ENCODE data around the gene CTCF. TPM values are rescaled to one million over a fixed set of nuclear protein-coding genes. Genes with fewer than 3 reads are reported as not detected.

The CTCF gene
- total and polyA plus RNA-seq, 2 experiments from 2014 or later, result 64.5 to 72.3 TPM

GRCh38 chr16:67664871-67665270 is 102.5 kb downstream of the CTCF start:
- Mint-ChIP-seq H3K36me3 (ENCODE audit: low read depth) (peaks cover 3% of the 10 kb centered on the region), H3K9me3 (no peaks in the 10 kb centered on the region; the same call in 2 of the 3 replicates), H3K27me3 (ENCODE audit: insufficient read depth, low read depth, poor library complexity) (peaks cover 25% of the 10 kb centered on the region), H3K27ac (no peak overlapping the region), H3K4me3 (peak overlapping the region; percentile 74; the same call in 1 of the 3 replicates), H3K4me1 (peaks cover 17% of the 10 kb centered on the region)
- Histone ChIP-seq H3K9me2 (ENCODE audit: insufficient read depth) (no peaks in the 10 kb centered on the region), H3K36me3 (ENCODE audit: insufficient read depth) (no peaks in the 10 kb centered on the region), H4K20me1 (replicated peaks; ENCODE audit: insufficient read depth) (0 out of 2 replicates have a peak, but pooled peaks cover 5% of the 10 kb centered on the region), H3F3A (replicated peaks; ENCODE audit: low read depth) (peaks cover 32% of the 10 kb centered on the region), H3K27me3 (ENCODE audit: insufficient read depth) (peaks cover 10% of the 10 kb centered on the region), H3K27ac (ENCODE audit: low read depth) (no peak overlapping the region), H3K4me1 (ENCODE audit: insufficient read depth) (peaks cover 14% of the 10 kb centered on the region; the same call in 1 of the 2 replicates), H2AFZ (no peak overlapping the region), H3K79me2 (replicated peaks; ENCODE audit: insufficient read depth) (no peaks in the 10 kb centered on the region), H3K4me2 (no peak overlapping the region), H3K4me3 (no peak overlapping the region)
- no peak for TF ChIP-seq EZH2 (IDR thresholded peaks at IDR 0.05; ENCODE audit: low read depth, unreplicated experiment)
- TF ChIP-seq JUNB (IDR thresholded peaks at IDR 0.05; ENCODE audit: unreplicated experiment), result no peak
- TF ChIP-seq ZNF331 (CRISPR knock-in tag; IDR thresholded peaks at IDR 0.05; ENCODE audit: low read depth), result no peak
- TF ChIP-seq EZH2phosphoT487 (IDR thresholded peaks at IDR 0.05; ENCODE audit: unreplicated experiment), result no peak
- TF ChIP-seq REST (IDR thresholded peaks at IDR 0.05; ENCODE audit: unreplicated experiment), result no peak
- DNase-seq (ENCODE audit: low spot score), result no peak
- ATAC-seq, result no peak

- no peaks in the 10 kb centered on the region; the same call in 2 of the 3 replicates for H3K9me3 Mint-ChIP-seq
- H4K20me1 ChIP-seq (replicated peaks; ENCODE audit: insufficient read depth), result 0 out of 2 replicates have a peak, but pooled peaks cover 5% of the 10 kb centered on the region
- DNase-seq (ENCODE audit: low spot score) (no peak), ATAC-seq (no peak)
- H3K27me3 Mint-ChIP-seq (ENCODE audit: insufficient read depth, low read depth, poor library complexity), result peaks cover 26% of the 10 kb centered on the region
- H3K4me3 Mint-ChIP-seq, result peak overlapping the region; percentile 74
- H3K27ac ChIP-seq (ENCODE audit: low read depth), result no peak overlapping the region
- no peak overlapping the region for H3K27ac Mint-ChIP-seq
- peaks cover 17% of the 10 kb centered on the region for H3K4me1 Mint-ChIP-seq
- H3K9me2 ChIP-seq (ENCODE audit: insufficient read depth), result no peaks in the 10 kb centered on the region
- no peaks in the 10 kb centered on the region for H3K36me3 ChIP-seq (ENCODE audit: insufficient read depth)
- peak overlapping the region; percentile 76 for H2AFZ ChIP-seq
- H3K36me3 Mint-ChIP-seq (ENCODE audit: low read depth), result peaks cover 3% of the 10 kb centered on the region
- H3K4me1 ChIP-seq (ENCODE audit: insufficient read depth), result peaks cover 14% of the 10 kb centered on the region; the same call in 1 of the 2 replicates
- H3K27me3 ChIP-seq (ENCODE audit: insufficient read depth), result peaks cover 10% of the 10 kb centered on the region
- no peaks in the 10 kb centered on the region for H3K79me2 ChIP-seq (replicated peaks; ENCODE audit: insufficient read depth)
- peak overlapping the region; percentile 93 for H3K4me2 ChIP-seq
- peaks cover 32% of the 10 kb centered on the region for H3F3A ChIP-seq (replicated peaks; ENCODE audit: low read depth)
- H3K4me3 ChIP-seq, result peak overlapping the region; percentile 90
- TF ChIP-seq EZH2 (IDR thresholded peaks at IDR 0.05; ENCODE audit: low read depth, unreplicated experiment) (no peak), STAT1 (IDR thresholded peaks at IDR 0.05; ENCODE audit: unreplicated experiment) (no peak), CTCF (conservative IDR thresholded peaks at IDR 0.05; ENCODE audit: low read depth in 2 of 2) (no peak), JUNB (IDR thresholded peaks at IDR 0.05; ENCODE audit: unreplicated experiment) (no peak), EZH2phosphoT487 (IDR thresholded peaks at IDR 0.05; ENCODE audit: unreplicated experiment) (no peak), NANOG (IDR thresholded peaks at IDR 0.05; ENCODE audit: borderline replicate concordance) (no peak), POLR2AphosphoS5 (IDR thresholded peaks at IDR 0.05; ENCODE audit: low read depth) (no peak), CREB1 (CRISPR knock-in tag; IDR thresholded peaks at IDR 0.05; ENCODE audit: low read depth) (no peak), ZNF331 (CRISPR knock-in tag; IDR thresholded peaks at IDR 0.05; ENCODE audit: low read depth) (no peak)
Measured at GRCh38 chr16:67665598-67665997, 103.3 kb downstream of the CTCF start.
